GM18861 (cell line): ENCODE measurements around the gene CCDC73.
"Not testable (repeated sequence)": the region's sequence is repeated elsewhere in the genome, so short reads cannot be mapped to it uniquely, and the experiment has no call there.

ENCODE experiments used
- ATAC-seq: cut with Tn5 transposase; IDR thresholded peaks from one replicate; pipeline ENCODE4 v1.9.1; 2021; ENCODE audit not compliant: unreplicated experiment

CCDC73 gene

GRCh38 chr11:32809313-32809712, 14.9 kb upstream of the CCDC73 start:
- ATAC-seq: peak; percentile 96

DNA sequence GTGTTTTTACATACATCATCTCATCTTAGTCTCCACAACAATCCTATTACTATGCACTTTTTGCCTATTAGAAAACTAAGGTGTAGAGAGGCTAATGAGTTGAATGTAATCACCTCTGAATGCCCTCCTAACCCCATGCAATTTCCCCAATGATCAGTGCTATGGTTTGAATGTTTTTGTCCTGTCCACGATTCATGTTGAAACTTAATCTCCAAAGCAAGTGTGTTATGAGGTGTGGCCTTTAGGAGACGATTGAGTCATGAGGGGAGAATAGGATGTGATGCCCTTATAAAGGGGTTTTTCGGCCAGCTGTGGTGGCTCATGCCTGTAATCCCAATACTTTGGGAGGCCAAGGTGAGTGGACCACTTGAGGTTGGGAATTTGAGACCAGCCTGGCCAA, 2.0 kb upstream of the CCDC73 start:
- ATAC-seq: no peak

DNA sequence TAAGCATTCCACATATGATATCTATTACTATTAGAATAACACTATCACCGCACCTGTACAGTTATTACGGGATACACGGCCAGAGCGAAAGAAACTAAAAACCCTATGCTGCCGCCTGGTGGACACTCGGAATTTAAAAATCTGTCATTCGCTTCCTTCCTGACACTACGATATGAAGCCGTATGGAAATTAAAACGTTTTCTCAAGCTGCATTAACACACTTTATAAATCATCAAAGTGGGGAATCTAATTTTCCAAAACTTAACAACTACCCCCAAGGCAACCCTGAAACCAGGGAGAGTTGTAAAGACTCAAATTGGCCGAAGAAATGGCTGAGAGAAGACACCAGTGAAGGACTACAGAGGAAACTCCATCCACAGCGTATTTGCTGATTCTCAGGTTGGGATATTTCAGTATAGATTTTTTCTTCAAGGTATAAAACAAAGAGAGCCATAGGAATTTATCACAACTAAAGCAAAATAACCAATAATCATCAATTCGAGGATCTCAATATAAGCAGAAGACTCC, 1.4 kb downstream of the CCDC73 start:
- ATAC-seq: peak; percentile 80

DNA sequence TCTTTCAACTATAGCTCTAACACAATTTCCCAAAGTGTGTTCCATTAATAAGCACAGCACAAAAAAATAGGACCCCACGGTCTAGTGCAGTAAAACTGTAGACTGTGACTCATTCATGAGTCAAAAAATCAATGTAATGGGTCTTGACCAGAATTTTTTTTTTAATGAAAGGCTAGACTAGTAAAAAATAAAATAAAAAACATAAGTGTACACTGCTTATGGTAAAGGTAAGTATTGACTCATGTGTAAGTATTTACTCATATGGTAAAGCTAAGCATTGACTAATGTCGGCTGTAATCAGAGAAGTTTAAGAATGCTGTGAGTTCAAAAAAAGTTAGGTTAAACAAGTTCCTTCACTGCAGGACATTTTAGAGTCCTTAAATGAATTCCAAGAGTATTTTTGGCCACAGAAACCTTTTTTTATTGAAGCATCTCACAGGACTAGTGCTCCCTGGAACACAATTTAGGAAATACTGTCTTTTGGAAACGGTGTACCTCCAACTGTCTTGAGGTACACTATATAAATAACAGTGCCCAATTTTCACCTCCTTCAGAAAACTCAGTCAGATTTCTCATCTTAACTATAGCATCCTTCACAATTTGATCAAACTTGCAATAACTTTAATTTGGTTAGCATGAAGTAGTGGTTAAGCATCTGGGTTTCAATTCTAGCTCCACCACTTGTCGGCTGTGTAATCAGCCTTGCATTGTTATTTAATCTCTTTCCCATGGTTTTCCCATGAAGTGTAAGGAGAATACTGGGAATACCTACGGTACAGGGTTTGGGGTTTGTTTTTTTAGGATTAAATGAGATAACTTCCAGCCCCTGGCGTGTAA, 2.1 kb downstream of the CCDC73 start:
- ATAC-seq: peak; percentile 11

DNA sequence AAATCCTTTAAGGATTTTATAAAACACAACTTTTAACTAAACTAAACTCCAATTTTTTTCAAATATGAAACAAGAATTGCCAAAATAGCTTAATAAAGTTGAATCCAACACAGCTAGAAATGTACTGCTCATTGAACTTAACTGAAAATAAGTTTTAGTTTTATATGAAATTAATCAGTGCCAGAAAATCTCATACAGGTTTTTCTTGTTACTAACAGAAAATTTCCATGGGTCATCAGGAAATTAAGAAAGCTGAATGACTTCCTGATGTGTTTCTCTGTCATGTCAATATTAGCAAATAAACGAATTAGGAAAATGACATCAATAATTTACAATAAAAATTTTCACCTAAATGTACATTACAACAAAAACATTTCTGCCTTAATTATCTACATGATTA, 3.5 kb downstream of the CCDC73 start:
- no peak for ATAC-seq

- no peak for ATAC-seq
These were observed 7.7 kb downstream of the CCDC73 start for GRCh38 chr11:32786811-32787210.

DNA sequence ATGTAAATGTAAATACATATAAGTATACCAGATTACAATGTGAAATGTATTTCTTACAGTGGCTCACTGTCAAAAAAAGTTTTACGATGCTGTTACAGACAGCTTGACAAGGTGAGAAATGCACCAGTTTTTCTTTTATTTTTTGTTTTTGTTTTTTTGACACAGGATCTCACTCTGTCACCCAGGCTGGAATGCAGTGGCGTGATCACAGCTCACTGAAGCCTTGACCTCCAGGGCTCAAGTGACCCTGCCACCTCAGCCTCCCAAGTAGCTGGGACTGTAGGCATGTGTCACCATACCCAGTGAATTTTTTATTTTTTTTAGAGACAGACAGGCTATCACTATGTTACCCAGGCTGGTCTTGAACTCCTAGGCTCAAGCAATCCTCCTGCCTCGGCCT, 9.2 kb downstream of the CCDC73 start:
- ATAC-seq: no peak

GRCh38 chr11:32781721-32782120, 12.7 kb downstream of the CCDC73 start:
- ATAC-seq: no peak

GRCh38 chr11:32780839-32781238, 13.6 kb downstream of the CCDC73 start:
- ATAC-seq: not testable (repeated sequence)

GRCh38 chr11:32779136-32779535, 15.3 kb downstream of the CCDC73 start:
- no peak for ATAC-seq

- peak; percentile 45 for ATAC-seq
These were observed 18.6 kb downstream of the CCDC73 start for GRCh38 chr11:32775908-32776307.

- no peak for ATAC-seq
These were observed 20.4 kb downstream of the CCDC73 start for GRCh38 chr11:32774081-32774480.

- no peak for ATAC-seq
These were observed 21.7 kb downstream of the CCDC73 start for GRCh38 chr11:32772731-32773130.

DNA sequence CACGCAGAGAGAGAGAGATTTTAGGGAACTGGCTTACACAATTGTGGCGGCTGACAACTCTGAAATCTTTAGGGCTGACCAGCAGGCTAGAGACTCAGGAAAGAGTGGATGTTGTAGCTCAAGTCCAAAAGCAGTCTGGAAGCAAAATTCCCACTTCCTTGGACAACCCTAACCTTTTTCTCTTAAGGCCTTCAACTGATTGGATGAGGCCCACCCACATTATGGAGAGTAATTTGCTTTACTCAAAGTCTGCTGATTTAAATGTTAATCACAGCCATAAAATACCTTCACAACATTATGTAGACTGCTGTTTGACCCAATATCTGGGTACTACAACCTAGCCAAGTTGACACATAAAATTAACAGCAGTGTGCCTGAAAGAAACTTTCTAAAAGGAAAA, 32.7 kb downstream of the CCDC73 start:
- not testable (repeated sequence) for ATAC-seq

- ATAC-seq: no peak
These were observed 36.2 kb downstream of the CCDC73 start for GRCh38 chr11:32758291-32758690.

DNA sequence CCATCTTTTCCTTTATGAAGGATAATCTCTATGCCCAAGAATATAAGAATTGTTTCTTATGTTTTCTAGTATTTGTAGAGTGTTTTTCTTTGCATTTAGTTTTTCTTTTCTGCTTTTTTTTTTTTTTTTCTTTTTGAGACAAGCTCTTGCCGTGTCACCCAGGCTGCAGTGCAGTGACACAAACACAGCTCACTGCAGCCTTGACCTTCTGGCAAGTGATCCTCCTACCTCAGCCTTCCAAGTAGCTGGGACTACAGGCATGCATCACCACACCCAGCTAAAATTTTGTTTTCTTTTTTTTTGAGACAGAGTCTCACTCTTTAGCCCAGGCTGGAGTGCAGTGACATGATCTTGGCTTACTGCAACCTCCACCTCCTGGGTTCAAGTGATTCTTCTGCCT, 41.3 kb downstream of the CCDC73 start:
- not testable (repeated sequence) for ATAC-seq

DNA sequence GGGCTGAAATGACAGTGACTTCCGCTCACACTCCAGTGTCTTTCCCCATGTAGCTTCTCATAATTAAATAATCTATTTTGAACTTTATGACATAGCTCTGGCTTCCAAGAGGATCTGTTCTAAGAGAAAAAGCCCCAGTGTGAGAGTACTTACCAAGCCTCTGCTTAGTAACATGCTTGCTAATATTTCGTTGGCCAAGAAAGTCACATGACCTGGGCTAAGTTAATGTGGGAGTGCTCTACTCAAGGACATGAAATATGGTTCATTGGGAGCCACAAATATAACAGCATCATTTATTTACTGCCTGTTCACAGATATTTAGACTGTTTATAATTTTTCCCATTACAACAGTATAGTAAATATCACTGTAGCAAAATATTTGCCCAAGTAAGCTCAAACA, 42.5 kb downstream of the CCDC73 start:
- no peak for ATAC-seq

DNA sequence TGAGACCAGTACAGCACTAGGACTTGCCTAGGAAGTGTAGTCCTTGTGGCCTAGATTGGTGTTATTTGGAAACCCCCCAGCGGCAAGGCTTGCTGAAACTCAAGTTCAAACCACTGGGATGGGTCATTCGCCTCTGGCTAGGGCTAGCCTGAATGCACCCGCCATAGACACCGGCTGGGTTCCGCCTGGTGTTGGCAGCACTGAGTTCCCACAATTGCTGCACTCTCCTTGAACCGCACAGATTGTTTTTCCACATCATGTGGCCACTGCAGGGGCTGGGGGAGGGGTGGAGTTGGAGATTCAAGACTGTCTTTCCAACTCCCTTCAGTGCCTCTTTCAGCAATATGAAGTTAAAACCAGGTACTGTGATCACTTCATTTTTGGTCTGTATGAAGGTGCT, 43.1 kb downstream of the CCDC73 start:
- ATAC-seq: no peak

DNA sequence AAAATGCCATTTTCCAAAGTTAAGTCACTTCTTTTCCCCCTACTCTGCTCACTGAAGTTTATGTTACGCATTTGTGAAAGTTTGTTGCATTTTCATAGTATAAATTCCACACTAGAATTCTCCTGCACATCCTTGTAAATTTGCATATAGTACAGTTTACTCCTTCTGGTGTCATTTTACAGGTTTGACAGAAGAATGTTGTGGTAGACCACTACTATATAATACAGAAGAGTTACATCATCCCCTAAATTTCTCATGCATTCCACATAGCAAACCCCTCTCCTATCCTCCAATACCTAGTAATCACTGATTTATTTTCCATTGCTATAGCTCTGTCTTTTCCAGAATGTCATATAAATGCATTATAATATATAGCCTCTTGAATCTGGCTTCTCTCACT, 64.5 kb downstream of the CCDC73 start:
- no peak for ATAC-seq

- ATAC-seq: no peak
These were observed 71.1 kb downstream of the CCDC73 start for GRCh38 chr11:32723332-32723731.

DNA sequence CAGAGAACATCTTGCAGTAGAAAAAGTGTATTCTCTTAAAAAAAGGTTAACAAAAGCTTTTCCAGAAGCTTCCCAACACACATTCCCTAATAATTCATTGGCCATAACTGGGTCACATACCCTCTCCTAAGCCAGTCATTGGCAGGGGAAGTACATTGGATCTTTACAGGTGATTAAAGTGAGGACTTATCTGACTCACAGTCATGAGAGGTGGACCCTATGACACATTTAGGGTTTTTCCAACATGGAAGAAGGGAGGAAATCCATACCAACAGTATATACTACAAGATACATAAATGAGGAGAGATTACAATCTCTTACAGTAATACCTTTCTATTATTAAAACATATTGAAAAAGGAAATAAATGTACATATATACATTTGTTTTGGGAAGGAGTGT, 72.2 kb downstream of the CCDC73 start:
- ATAC-seq: no peak

GRCh38 chr11:32713496-32713895, 81.0 kb downstream of the CCDC73 start:
- no peak for ATAC-seq

- not testable (repeated sequence) for ATAC-seq
These were observed 85.5 kb downstream of the CCDC73 start for GRCh38 chr11:32708978-32709377.
